B cell (primary cell): Measurements from ENCODE around the gene MYMK. TPM values are rescaled to one million over a fixed set of nuclear protein-coding genes. Genes with fewer than 3 reads are reported as not detected.

ENCODE experiments used
- ATAC-seq: fragments of 200-7000 bp; cut with Tn5 transposase; one replicate; pipeline ENCODE4 v1.10.0; 2021; ENCODE audit warnings: low read depth, mild to moderate bottlenecking, moderate number of reproducible peaks, moderate library complexity
- CTCF ChIA-PET: fragments of 350-600 bp; sonication (Branson Sonifier 250); formaldehyde crosslinking; loops from one replicate; lab custom pipeline; 2021; ENCODE audit warnings: antibody characterized with exemption, inconsistent platforms; lab: Charles Lee
- POLR2A ChIA-PET: fragments of 350-600 bp; sonication (Branson Sonifier 250); formaldehyde crosslinking; loops from one replicate; lab custom pipeline; 2021; ENCODE audit warnings: antibody characterized with exemption; lab: Charles Lee
- DNase-seq: peaks from one replicate; pipeline ENCODE4 v3.0.0; 2013
- H2AFZ ChIP-seq: 2 replicates; pipeline ENCODE4 v1.6.1; 2012; ENCODE audit warnings: mild to moderate bottlenecking, low read depth, low read length; ENCODE audit not compliant: insufficient read depth, poor library complexity, severe bottlenecking
- H3K27ac ChIP-seq, 2 donors: 1 replicate in 1 of 2; 2 replicates in 1 of 2; pipeline ENCODE4 v1.5.1; 2012 to 2013; ENCODE audit warnings: low read length in 2 of 2, mild to moderate bottlenecking in 2 of 2, moderate library complexity in 1 of 2
- H3K27me3 ChIP-seq, 4 experiments: fragments of 200-600 bp in 1 of 4; sonication (generic) in 1 of 4; replicated peaks in 1 of 4; 1 replicate in 2 of 4; 2 replicates in 2 of 4; pipeline versions ENCODE4 v1.6.1 to v1.7.0; 2013 to 2016; ENCODE audit warnings: low read length in 3 of 4, mild to moderate bottlenecking in 2 of 4, mixed read lengths in 1 of 4, moderate library complexity in 1 of 4; ENCODE audit not compliant: insufficient read depth in 4 of 4, control insufficient read depth in 3 of 4; ENCODE audit errors: control extremely low read depth in 1 of 4
- H3K36me3 ChIP-seq, 2 experiments: replicated peaks in 1 of 2; 1 replicate in 1 of 2; 2 replicates in 1 of 2; pipeline versions ENCODE4 v1.6.1 to v1.7.1; 2013; ENCODE audit warnings: low read length in 1 of 2; ENCODE audit not compliant: insufficient read depth in 2 of 2, control insufficient read depth in 1 of 2; ENCODE audit errors: control extremely low read depth in 1 of 2, extremely low read depth in 1 of 2
- H3K4me1 ChIP-seq, 2 donors: fragments of 200-600 bp in 1 of 2; sonication (generic) in 1 of 2; 1 replicate in 1 of 2; 2 replicates in 1 of 2; pipeline versions ENCODE4 v1.5.1 to v1.6.1; 2013 to 2017; ENCODE audit warnings: low read length in 2 of 2; ENCODE audit not compliant: control insufficient read depth in 2 of 2, insufficient read depth in 2 of 2
- H3K4me2 ChIP-seq: replicated peaks from 2 replicates; pipeline ENCODE3; 2012; ENCODE audit warnings: mild to moderate bottlenecking, low read depth, low read length; ENCODE audit not compliant: poor library complexity, severe bottlenecking
- H3K4me3 ChIP-seq, 5 experiments: fragments of 200-600 bp in 1 of 5; sonication (generic) in 1 of 5; 1 replicate in 3 of 5; 2 replicates in 2 of 5; pipeline versions ENCODE4 v1.5.1 to v1.7.0; 2011 to 2016; ENCODE audit warnings: low read length in 4 of 5, mild to moderate bottlenecking in 4 of 5, low read depth in 2 of 5, control low read depth in 1 of 5, moderate library complexity in 1 of 5; ENCODE audit not compliant: insufficient read depth in 1 of 5; ENCODE audit errors: control extremely low read depth in 1 of 5, extremely low read depth in 1 of 5
- H3K79me2 ChIP-seq: fragments of 200-600 bp; sonication (generic); one replicate; pipeline ENCODE4 v1.6.0; 2016; ENCODE audit warnings: low read length; ENCODE audit not compliant: control insufficient read depth, insufficient read depth
- H3K9ac ChIP-seq: fragments of 200-600 bp; sonication (generic); 2 replicates; pipeline ENCODE4 v1.6.1; 2017; ENCODE audit warnings: mild to moderate bottlenecking, low read length, moderate library complexity
- H3K9me3 ChIP-seq, 3 donors: one replicate each; pipeline versions ENCODE4 v1.6.1 to v1.7.1; 2013; ENCODE audit warnings: low read length in 2 of 3; ENCODE audit not compliant: control insufficient read depth in 2 of 3, insufficient read depth in 1 of 3; ENCODE audit errors: control extremely low read depth in 1 of 3
- H4K20me1 ChIP-seq: 2 replicates; pipeline ENCODE4 v1.6.0; 2012; ENCODE audit warnings: mild to moderate bottlenecking, low read length; ENCODE audit not compliant: insufficient read depth, control insufficient read depth, poor library complexity, severe bottlenecking
- H3K27ac Mint-ChIP-seq: one replicate; pipeline ENCODE4 v1.8.0; 2021; ENCODE audit warnings: mixed read lengths
- H3K27me3 Mint-ChIP-seq: one replicate; pipeline ENCODE4 v1.8.0; 2021; ENCODE audit warnings: mixed read lengths
- H3K4me1 Mint-ChIP-seq: one replicate; pipeline ENCODE4 v1.8.0; 2021; ENCODE audit warnings: mixed read lengths
- H3K4me3 Mint-ChIP-seq: one replicate; pipeline ENCODE4 v1.8.0; 2021; ENCODE audit warnings: mixed read lengths
- H3K9me3 Mint-ChIP-seq: one replicate; pipeline ENCODE4 v1.8.0; 2022; ENCODE audit warnings: mixed read lengths; ENCODE audit not compliant: insufficient read depth
- EZH2 ChIP-seq: IDR thresholded peaks from 2 replicates; pipeline ENCODE4 v1.6.1; 2012; ENCODE audit warnings: borderline replicate concordance, low read depth, mild to moderate bottlenecking, moderate library complexity, low read length; ENCODE audit not compliant: insufficient read depth, poor library complexity, severe bottlenecking
- WGBS: methylation state at CpG from one replicate; pipeline ENCODE4 v1.1.5; 2013; ENCODE audit warnings: missing lambda C conversion rate; ENCODE audit not compliant: insufficient coverage; 5-methylcytosine and 5-hydroxymethylcytosine counted together
- intact Hi-C: fragments of 100-400 bp; cut with micrococcal nuclease; formaldehyde crosslinking; loops from one replicate; pipeline ENCODE4 v1.10.0; 2022
- polyA plus RNA-seq: library from polyadenylated mRNA; depleted of rRNA; stranded (reverse); fragments of >200 nt; gene quantifications from 2 replicates; pipeline ENCODE4 v1.2.3, GENCODE V29; 2012
- total RNA-seq, 2 donors: library from RNA; stranded (reverse); fragments of 120-200 nt in 1 of 2; gene quantifications; 1 replicate in 1 of 2; 2 replicates in 1 of 2; pipeline versions ENCODE4 v1.2.3 to v1.2.4, GENCODE V29; 2013 to 2022
- TF ChIP-seq, protein P1 (sequence below): fragments of 200-600 bp; IDR thresholded peaks from one replicate; pipeline ENCODE4 v1.8.0; 2022; ENCODE audit warnings: antibody characterized with exemption, mild to moderate bottlenecking

MYMK gene
- total and polyA plus RNA-seq, 2 donors (not counting 1 experiment from before 2014, with no cell fraction given): not detected

DNA sequence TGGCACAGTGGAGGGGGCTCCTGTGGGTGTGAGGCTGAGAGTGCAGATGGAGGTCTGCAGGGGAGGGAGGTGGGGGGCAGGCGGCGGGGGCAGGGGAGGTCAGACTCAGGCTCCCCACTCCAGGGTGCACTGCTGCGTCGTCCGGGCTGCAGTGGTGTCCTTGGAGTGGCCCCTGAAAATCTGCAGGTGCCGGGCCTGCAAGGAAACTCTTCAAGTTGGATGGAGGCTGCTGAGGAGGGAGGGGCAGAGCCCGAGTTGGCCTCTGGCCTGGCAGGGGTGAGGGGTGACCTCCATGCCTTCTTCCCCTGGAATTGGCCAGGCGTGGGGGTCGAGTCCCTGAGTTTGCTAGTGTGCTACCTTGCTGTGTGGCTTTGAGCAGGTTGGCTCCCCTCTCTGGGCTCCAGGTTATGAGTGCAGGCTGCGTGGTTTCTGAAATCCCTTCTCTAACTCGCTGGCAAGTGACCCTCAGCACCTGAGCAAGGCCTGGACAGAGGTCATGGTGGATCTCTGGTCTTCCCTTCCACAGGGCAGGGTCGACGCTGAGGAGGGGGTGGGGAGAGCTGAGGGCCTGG is 10.6 kb upstream of the MYMK start:
- POLR2A ChIA-PET: no interaction called here
- Histone ChIP-seq H4K20me1 (no peaks in the 10 kb centered on the region), H3K4me3 (no peak overlapping the region), H3K36me3 (no peaks in the 10 kb centered on the region), H3K9me3 (peaks cover 0 to 3% (median 0%) of the 10 kb centered on the region in 3 donors), H3K27me3 (peaks cover 0 to 62% (median 15%) of the 10 kb centered on the region in 4 experiments), H3K9ac (no peak overlapping the region), H3K27ac (no peak overlapping the region), H3K79me2 (no peaks in the 10 kb centered on the region), H3K4me1 (peaks cover 15 to 23% of the 10 kb centered on the region in 2 donors), H2AFZ (no peak overlapping the region), H3K4me2 (no peak overlapping the region)
- 87% methylated on average over 9 of the region's 13 CpGs for WGBS
- Mint-ChIP-seq H3K27ac (no peak overlapping the region), H3K4me1 (peaks cover 24% of the 10 kb centered on the region), H3K4me3 (no peak overlapping the region), H3K9me3 (no peaks in the 10 kb centered on the region), H3K27me3 (peaks cover 32% of the 10 kb centered on the region)
- CTCF ChIA-PET: no interaction called here
- TF ChIP-seq, protein P1, sequence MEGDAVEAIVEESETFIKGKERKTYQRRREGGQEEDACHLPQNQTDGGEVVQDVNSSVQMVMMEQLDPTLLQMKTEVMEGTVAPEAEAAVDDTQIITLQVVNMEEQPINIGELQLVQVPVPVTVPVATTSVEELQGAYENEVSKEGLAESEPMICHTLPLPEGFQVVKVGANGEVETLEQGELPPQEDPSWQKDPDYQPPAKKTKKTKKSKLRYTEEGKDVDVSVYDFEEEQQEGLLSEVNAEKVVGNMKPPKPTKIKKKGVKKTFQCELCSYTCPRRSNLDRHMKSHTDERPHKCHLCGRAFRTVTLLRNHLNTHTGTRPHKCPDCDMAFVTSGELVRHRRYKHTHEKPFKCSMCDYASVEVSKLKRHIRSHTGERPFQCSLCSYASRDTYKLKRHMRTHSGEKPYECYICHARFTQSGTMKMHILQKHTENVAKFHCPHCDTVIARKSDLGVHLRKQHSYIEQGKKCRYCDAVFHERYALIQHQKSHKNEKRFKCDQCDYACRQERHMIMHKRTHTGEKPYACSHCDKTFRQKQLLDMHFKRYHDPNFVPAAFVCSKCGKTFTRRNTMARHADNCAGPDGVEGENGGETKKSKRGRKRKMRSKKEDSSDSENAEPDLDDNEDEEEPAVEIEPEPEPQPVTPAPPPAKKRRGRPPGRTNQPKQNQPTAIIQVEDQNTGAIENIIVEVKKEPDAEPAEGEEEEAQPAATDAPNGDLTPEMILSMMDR: no peak
- TF ChIP-seq EZH2: no peak
- no peak for DNase-seq
- intact Hi-C loops: no loop called here
- ATAC-seq: no peak
